Natural killer cell (primary cell): ENCODE measurements around the gene USP36. TPM values are rescaled to one million over a fixed set of nuclear protein-coding genes. Genes with fewer than 3 reads are reported as not detected.

Source experiments
- ATAC-seq, 3 donors: fragments of 150-1000 bp in 2 of 3; fragments of 200-7000 bp in 1 of 3; cut with Tn5 transposase; 1 replicate in 1 of 3; 2 replicates in 2 of 3; pipeline ENCODE4 v1.10.0; 2021; ENCODE audit warnings: mild to moderate bottlenecking in 2 of 3, moderate library complexity in 2 of 3
- DNase-seq, 2 donors: peaks; one replicate each; pipeline versions ENCODE4 v3.0.0 to v3.0.0-alpha.2; 2013 to 2021; ENCODE audit warnings: mixed read lengths in 1 of 2
- H3K27ac ChIP-seq: one replicate; pipeline ENCODE4 v1.5.1; 2013; ENCODE audit warnings: mild to moderate bottlenecking, low read length
- H3K27me3 ChIP-seq: one replicate; pipeline ENCODE4 v1.6.1; 2013; ENCODE audit warnings: low read length; ENCODE audit not compliant: control insufficient read depth, insufficient read depth
- H3K36me3 ChIP-seq: one replicate; pipeline ENCODE4 v1.6.1; 2013; ENCODE audit warnings: low read length; ENCODE audit not compliant: control insufficient read depth, insufficient read depth
- H3K4me1 ChIP-seq: one replicate; pipeline ENCODE4 v1.6.1; 2013; ENCODE audit warnings: low read length; ENCODE audit not compliant: control insufficient read depth, insufficient read depth
- H3K4me3 ChIP-seq: one replicate; pipeline ENCODE4 v1.5.1; 2013; ENCODE audit warnings: low read length
- H3K9me3 ChIP-seq: one replicate; pipeline ENCODE4 v1.6.1; 2013; ENCODE audit warnings: low read length; ENCODE audit not compliant: control insufficient read depth, insufficient read depth
- H3K27ac Mint-ChIP-seq, 2 donors: one replicate each; pipeline ENCODE4 v1.8.0; 2022; ENCODE audit warnings: mild to moderate bottlenecking in 2 of 2, mixed read lengths in 2 of 2, moderate library complexity in 1 of 2
- H3K27me3 Mint-ChIP-seq, 2 donors: one replicate each; pipeline ENCODE4 v1.8.0; 2022; ENCODE audit warnings: low read depth in 2 of 2, mixed read lengths in 2 of 2
- H3K36me3 Mint-ChIP-seq: one replicate; pipeline ENCODE4 v1.8.0; 2022; ENCODE audit warnings: mixed read lengths
- H3K4me1 Mint-ChIP-seq, 2 donors: one replicate each; pipeline ENCODE4 v1.8.0; 2022; ENCODE audit warnings: mixed read lengths in 2 of 2
- H3K4me3 Mint-ChIP-seq: one replicate; pipeline ENCODE4 v1.8.0; 2022; ENCODE audit warnings: mild to moderate bottlenecking, moderate library complexity, mixed read lengths
- H3K9me3 Mint-ChIP-seq, 2 donors: one replicate each; pipeline ENCODE4 v1.8.0; 2022; ENCODE audit warnings: mixed read lengths in 2 of 2
- WGBS: methylation state at CpG from one replicate; pipeline ENCODE4 v1.1.7; 2013; ENCODE audit warnings: missing lambda C conversion rate; ENCODE audit not compliant: insufficient coverage; 5-methylcytosine and 5-hydroxymethylcytosine counted together
- intact Hi-C: fragments of 100-400 bp; cut with micrococcal nuclease; formaldehyde crosslinking; loops from one replicate; pipeline ENCODE4 v1.14.2; 2022
- total RNA-seq, 4 donors: library from RNA; stranded (reverse); fragments of 120-200 nt in 1 of 4; gene quantifications; one replicate each; pipeline versions ENCODE4 v1.2.3 to v1.2.4, GENCODE V29; 2013 to 2022
- TF ChIP-seq, protein P1 (sequence below): fragments of 200-600 bp; IDR thresholded peaks from one replicate; pipeline ENCODE4 v1.8.0; 2022; ENCODE audit warnings: antibody characterized with exemption

USP36 gene
- total RNA-seq, 3 donors from 2014 or later (not counting 1 experiment from before 2014, with no cell fraction given): 241 to 304 (median 270) TPM

DNA sequence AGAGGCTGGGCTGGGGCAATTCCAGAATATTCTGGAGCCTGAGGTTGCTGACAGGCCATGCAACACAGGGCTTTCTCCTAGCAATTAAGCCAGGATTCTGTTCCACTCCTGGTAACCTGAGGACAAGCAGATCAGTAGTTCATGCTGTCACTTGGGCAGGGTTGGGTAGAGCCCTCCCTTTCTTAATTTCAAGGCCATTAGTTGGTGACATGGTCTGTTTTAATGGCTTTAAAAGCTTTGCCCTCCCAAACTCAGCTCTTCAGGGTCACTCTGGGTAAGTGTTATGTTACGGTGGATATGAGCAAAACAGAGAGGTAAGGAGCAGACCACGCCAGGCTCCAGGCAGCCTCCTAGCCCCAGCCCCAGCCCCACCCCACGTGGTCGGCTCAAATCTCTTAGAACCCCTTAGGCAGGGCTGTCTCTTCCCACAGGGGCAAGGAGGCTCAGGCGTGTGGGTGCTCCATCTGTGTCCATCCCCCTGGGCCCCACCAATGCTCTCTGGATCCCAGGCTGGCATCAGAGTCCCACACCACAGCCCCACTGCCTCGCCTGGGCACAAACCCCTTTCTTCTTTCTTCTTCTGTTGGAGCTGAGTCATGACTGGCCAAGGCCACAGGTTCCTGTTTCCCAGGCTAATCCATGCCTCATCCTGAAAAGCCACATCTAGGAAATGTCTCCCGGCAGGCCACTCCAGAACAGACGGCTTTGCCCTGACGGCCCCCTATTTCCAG is 34.9 kb upstream of the USP36 start:
- intact Hi-C loops: no loop called here
- Histone ChIP-seq H3K27ac (no peak overlapping the region), H3K36me3 (no peaks in the 10 kb centered on the region), H3K4me1 (peaks cover 19% of the 10 kb centered on the region), H3K27me3 (no peaks in the 10 kb centered on the region), H3K9me3 (no peaks in the 10 kb centered on the region), H3K4me3 (no peak overlapping the region)
- H3K9me3 Mint-ChIP-seq: no peaks in the 10 kb centered on the region
- WGBS: 51% methylated on average over 9 of the region's 9 CpGs
- H3K27me3 Mint-ChIP-seq: peaks cover 15 to 20% of the 10 kb centered on the region in 2 donors
- DNase-seq (no peak), ATAC-seq (no peak)
- no peaks in the 10 kb centered on the region for H3K36me3 Mint-ChIP-seq
- H3K4me1 Mint-ChIP-seq: peaks cover 6 to 24% of the 10 kb centered on the region in 2 donors
- no peak overlapping the region for H3K4me3 Mint-ChIP-seq
- no peak overlapping the region for H3K27ac Mint-ChIP-seq
- TF ChIP-seq, protein P1, sequence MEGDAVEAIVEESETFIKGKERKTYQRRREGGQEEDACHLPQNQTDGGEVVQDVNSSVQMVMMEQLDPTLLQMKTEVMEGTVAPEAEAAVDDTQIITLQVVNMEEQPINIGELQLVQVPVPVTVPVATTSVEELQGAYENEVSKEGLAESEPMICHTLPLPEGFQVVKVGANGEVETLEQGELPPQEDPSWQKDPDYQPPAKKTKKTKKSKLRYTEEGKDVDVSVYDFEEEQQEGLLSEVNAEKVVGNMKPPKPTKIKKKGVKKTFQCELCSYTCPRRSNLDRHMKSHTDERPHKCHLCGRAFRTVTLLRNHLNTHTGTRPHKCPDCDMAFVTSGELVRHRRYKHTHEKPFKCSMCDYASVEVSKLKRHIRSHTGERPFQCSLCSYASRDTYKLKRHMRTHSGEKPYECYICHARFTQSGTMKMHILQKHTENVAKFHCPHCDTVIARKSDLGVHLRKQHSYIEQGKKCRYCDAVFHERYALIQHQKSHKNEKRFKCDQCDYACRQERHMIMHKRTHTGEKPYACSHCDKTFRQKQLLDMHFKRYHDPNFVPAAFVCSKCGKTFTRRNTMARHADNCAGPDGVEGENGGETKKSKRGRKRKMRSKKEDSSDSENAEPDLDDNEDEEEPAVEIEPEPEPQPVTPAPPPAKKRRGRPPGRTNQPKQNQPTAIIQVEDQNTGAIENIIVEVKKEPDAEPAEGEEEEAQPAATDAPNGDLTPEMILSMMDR: no peak

DNA sequence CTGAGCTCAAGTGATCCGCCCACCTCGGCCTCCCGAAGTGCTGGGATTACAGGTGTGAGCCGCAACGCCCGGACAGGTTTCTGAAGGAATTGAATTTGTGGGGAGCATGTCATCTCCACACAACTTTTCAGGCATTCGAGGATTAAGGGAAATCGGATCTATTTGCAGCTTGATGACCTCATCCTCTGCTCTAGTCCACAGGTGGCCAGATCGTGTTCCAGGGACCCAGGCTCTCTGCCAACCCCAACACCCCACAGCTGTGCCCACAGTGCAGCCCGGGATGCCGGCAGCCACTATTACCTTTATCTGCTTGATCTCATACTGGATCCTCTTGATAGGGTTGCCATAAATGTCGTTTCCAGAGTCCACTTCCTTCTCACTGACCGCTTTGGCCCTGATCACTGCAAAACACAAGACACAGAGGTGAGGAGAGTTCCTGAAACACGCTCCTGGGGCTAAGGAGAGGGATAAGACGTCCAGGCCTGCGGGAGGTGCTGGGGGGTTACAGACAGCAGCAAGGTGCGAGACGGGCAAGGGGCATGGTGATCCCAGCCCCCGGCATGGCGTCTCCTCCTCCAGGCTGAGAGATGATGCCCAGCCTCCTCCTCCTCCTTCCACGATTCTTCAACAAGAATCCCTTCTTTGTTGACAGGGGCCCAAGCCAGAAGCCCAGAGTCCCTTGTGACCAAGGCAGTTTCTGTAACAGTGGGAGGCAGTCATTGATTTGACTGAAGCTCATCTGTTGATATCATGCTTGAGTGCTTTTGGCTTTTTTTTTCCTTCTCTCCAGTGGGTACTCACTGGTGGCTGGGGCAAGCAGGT is 33.1 kb upstream of the USP36 start:
- Mint-ChIP-seq H3K4me1 (peaks cover 0 to 8% of the 10 kb centered on the region in 2 donors), H3K4me3 (no peak overlapping the region), H3K27me3 (peaks cover 15 to 16% of the 10 kb centered on the region in 2 donors), H3K27ac (no peak overlapping the region), H3K9me3 (no peaks in the 10 kb centered on the region), H3K36me3 (no peaks in the 10 kb centered on the region)
- intact Hi-C loops: no loop called here
- Histone ChIP-seq H3K9me3 (no peaks in the 10 kb centered on the region), H3K27ac (no peak overlapping the region), H3K4me3 (no peak overlapping the region), H3K27me3 (no peaks in the 10 kb centered on the region), H3K4me1 (peaks cover 4% of the 10 kb centered on the region), H3K36me3 (no peaks in the 10 kb centered on the region)
- DNase-seq (no peak), ATAC-seq (no peak)
- WGBS: 74% methylated on average over 21 of the region's 21 CpGs
- TF ChIP-seq, protein P1: no peak

DNA sequence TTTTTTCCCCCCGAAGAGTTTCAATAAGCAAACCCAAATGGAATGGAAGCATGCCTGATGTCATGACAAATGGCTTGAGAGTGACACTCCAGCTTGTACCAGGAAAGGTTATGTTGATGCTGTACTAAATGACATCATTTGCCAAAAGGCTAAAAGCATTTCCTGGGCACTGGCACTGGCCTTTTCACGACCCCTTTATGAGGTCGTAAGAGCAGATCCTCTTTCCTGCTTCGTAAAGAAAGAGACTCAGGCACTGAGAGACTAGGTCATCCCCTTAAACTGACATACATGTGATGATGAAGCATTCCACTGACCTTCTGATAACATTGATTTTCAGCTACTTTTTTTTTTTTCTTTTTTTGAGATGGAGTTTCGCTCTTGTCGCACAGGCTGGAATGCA is 31.9 kb upstream of the USP36 start:
- no peaks in the 10 kb centered on the region for H3K36me3 Mint-ChIP-seq
- ATAC-seq (no peak), DNase-seq (no peak)
- Histone ChIP-seq H3K27me3 (no peaks in the 10 kb centered on the region), H3K9me3 (no peaks in the 10 kb centered on the region), H3K4me1 (peaks cover 4% of the 10 kb centered on the region), H3K36me3 (no peaks in the 10 kb centered on the region), H3K27ac (no peak overlapping the region), H3K4me3 (no peak overlapping the region)
- 84% methylated on average over 6 of the region's 6 CpGs for WGBS
- TF ChIP-seq, protein P1: no peak
- H3K27ac Mint-ChIP-seq: no peak overlapping the region
- H3K9me3 Mint-ChIP-seq: no peaks in the 10 kb centered on the region
- peaks cover 0 to 4% of the 10 kb centered on the region in 2 donors for H3K4me1 Mint-ChIP-seq
- H3K27me3 Mint-ChIP-seq: peaks cover 15 to 16% of the 10 kb centered on the region in 2 donors
- no peak overlapping the region for H3K4me3 Mint-ChIP-seq
- intact Hi-C loops: no loop called here
